Measurements from ENCODE around the gene EVI2A.

DNA sequence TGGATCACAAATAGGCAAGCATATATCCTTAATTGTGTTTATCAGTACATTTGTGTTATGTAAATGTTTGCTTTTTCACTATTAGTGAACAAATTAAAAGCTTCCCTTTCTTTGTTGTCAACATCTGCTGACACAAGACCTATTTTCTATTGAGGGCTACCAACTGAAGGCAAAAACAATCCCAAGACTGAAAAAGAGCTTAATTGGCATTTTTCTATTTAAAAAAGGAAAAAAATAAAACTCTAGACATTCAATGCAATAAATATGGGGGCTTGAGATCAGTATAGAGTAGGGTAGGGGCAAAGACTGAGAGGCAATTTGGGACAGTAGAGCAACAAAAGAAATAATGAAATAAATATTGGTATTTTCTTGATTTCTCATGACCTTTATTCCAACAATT is 48.6 kb downstream of the EVI2A start:
- TF ChIP-seq, protein P1, sequence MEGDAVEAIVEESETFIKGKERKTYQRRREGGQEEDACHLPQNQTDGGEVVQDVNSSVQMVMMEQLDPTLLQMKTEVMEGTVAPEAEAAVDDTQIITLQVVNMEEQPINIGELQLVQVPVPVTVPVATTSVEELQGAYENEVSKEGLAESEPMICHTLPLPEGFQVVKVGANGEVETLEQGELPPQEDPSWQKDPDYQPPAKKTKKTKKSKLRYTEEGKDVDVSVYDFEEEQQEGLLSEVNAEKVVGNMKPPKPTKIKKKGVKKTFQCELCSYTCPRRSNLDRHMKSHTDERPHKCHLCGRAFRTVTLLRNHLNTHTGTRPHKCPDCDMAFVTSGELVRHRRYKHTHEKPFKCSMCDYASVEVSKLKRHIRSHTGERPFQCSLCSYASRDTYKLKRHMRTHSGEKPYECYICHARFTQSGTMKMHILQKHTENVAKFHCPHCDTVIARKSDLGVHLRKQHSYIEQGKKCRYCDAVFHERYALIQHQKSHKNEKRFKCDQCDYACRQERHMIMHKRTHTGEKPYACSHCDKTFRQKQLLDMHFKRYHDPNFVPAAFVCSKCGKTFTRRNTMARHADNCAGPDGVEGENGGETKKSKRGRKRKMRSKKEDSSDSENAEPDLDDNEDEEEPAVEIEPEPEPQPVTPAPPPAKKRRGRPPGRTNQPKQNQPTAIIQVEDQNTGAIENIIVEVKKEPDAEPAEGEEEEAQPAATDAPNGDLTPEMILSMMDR (IDR thresholded peaks at IDR 0.05; ENCODE audit: insufficient read depth, low read length): no peak
- TF ChIP-seq POLR2AphosphoS5 (IDR thresholded peaks at IDR 0.05; ENCODE audit: low read depth): no peak
